ENCODE measurements around the gene F2.

GRCh38 chr11:46778416-46778815 lies 59.4 kb downstream of the F2 start:
- TF ChIP-seq CTCF (IDR thresholded peaks at IDR 0.05): no peak
- TF ChIP-seq POLR2A (IDR thresholded peaks at IDR 0.05): no peak
